Measurements from ENCODE around the gene DNAJB11. TPM values are rescaled to one million over a fixed set of nuclear protein-coding genes. Genes with fewer than 3 reads are reported as not detected.

Gene DNAJB11
- total and polyA plus RNA-seq, 3 donors from 2014 or later: 39.3 to 60.2 (median 58.5) TPM

GRCh38 chr3:186551387-186551786 is 19.1 kb upstream of the DNAJB11 start:
- intact Hi-C loops (cut with DNase I; ENCODE audit: low total_unique reads): no loop called here
- no peaks in the 10 kb centered on the region for H3K36me3 ChIP-seq (ENCODE audit: low read depth, missing control alignments)
- no peak for DNase-seq
- H3K27me3 ChIP-seq: no peaks in the 10 kb centered on the region
- TF ChIP-seq, protein P1, sequence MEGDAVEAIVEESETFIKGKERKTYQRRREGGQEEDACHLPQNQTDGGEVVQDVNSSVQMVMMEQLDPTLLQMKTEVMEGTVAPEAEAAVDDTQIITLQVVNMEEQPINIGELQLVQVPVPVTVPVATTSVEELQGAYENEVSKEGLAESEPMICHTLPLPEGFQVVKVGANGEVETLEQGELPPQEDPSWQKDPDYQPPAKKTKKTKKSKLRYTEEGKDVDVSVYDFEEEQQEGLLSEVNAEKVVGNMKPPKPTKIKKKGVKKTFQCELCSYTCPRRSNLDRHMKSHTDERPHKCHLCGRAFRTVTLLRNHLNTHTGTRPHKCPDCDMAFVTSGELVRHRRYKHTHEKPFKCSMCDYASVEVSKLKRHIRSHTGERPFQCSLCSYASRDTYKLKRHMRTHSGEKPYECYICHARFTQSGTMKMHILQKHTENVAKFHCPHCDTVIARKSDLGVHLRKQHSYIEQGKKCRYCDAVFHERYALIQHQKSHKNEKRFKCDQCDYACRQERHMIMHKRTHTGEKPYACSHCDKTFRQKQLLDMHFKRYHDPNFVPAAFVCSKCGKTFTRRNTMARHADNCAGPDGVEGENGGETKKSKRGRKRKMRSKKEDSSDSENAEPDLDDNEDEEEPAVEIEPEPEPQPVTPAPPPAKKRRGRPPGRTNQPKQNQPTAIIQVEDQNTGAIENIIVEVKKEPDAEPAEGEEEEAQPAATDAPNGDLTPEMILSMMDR (IDR thresholded peaks at IDR 0.05): no peak
- no peak for TF ChIP-seq POLR2A (IDR thresholded peaks at IDR 0.05)
- no peaks in the 10 kb centered on the region for H3K9me3 ChIP-seq
- no peak overlapping the region for H3K4me3 ChIP-seq
- no peaks in the 10 kb centered on the region for H3K4me1 ChIP-seq
- no peak overlapping the region for H3K27ac ChIP-seq
- 89 to 93% methylated on average over 6 of the region's 6 CpGs for WGBS, 2 donors

- DNase-seq: no peak
- Histone ChIP-seq H3K36me3 (ENCODE audit: low read depth, missing control alignments) (no peaks in the 10 kb centered on the region), H3K27ac (no peak overlapping the region), H3K4me3 (no peak overlapping the region), H3K4me1 (no peaks in the 10 kb centered on the region), H3K9me3 (no peaks in the 10 kb centered on the region), H3K27me3 (no peaks in the 10 kb centered on the region)
- TF ChIP-seq, protein P1 (IDR thresholded peaks at IDR 0.05): no peak
- TF ChIP-seq POLR2A (IDR thresholded peaks at IDR 0.05): no peak
- intact Hi-C loops (cut with DNase I; ENCODE audit: low total_unique reads): no loop called here
- WGBS, 2 donors: 73 to 76% methylated on average over 5 of the region's 5 CpGs
These were observed 18.0 kb upstream of the DNAJB11 start for GRCh38 chr3:186552408-186553031.

- Histone ChIP-seq H3K4me1 (peaks cover 6% of the 10 kb centered on the region), H3K36me3 (ENCODE audit: low read depth, missing control alignments) (no peaks in the 10 kb centered on the region), H3K27me3 (no peaks in the 10 kb centered on the region), H3K9me3 (no peaks in the 10 kb centered on the region), H3K27ac (no peak overlapping the region), H3K4me3 (no peak overlapping the region)
- no peak for TF ChIP-seq POLR2A (IDR thresholded peaks at IDR 0.05)
- TF ChIP-seq, protein P1 (IDR thresholded peaks at IDR 0.05): no peak
- intact Hi-C loops (cut with DNase I; ENCODE audit: low total_unique reads): no loop called here
- no peak for DNase-seq
These were observed 5.9 kb upstream of the DNAJB11 start for GRCh38 chr3:186564586-186564985.

- intact Hi-C loops (cut with DNase I; ENCODE audit: low total_unique reads): no loop called here
- H3K9me3 ChIP-seq: no peaks in the 10 kb centered on the region
- H3K4me3 ChIP-seq: peak overlapping the region; percentile 73 to 93
- 0% methylated on average over 4 to 10 of the region's 14 CpGs for WGBS, 2 donors
- peaks cover 15% of the 10 kb centered on the region for H3K4me1 ChIP-seq
- no peaks in the 10 kb centered on the region for H3K36me3 ChIP-seq (ENCODE audit: low read depth, missing control alignments)
- peak overlapping the region; percentile 76 to 88 for H3K27ac ChIP-seq
- TF ChIP-seq POLR2A (IDR thresholded peaks at IDR 0.05): no peak
- TF ChIP-seq, protein P1 (IDR thresholded peaks at IDR 0.05): no peak
- no peaks in the 10 kb centered on the region for H3K27me3 ChIP-seq
- DNase-seq: no peak
These were observed 3.8 kb upstream of the DNAJB11 start for GRCh38 chr3:186566772-186567071.
